Activated naive CD8-positive, alpha-beta T cell treated with anti-CD3 and anti-CD28 coated beads, Interleukin-2, amount 50 U/mL, for 24 hours (primary cell): ENCODE data around the gene RPS5.
"Not testable (repeated sequence)": the region's sequence is repeated elsewhere in the genome, so short reads cannot be mapped to it uniquely, and the experiment has no call there.

Experiments used
- ATAC-seq: fragments of 150-1000 bp; cut with Tn5 transposase; one replicate; pipeline ENCODE4 v1.10.0; 2021
- DNase-seq: peaks from one replicate; pipeline ENCODE4 v3.0.0; 2021
- H3K27ac Mint-ChIP-seq: one replicate; pipeline ENCODE4 v1.8.0; 2021; ENCODE audit warnings: mild to moderate bottlenecking, mixed read lengths
- H3K27me3 Mint-ChIP-seq: one replicate; pipeline ENCODE4 v1.8.0; 2021; ENCODE audit warnings: mixed read lengths
- H3K36me3 Mint-ChIP-seq: one replicate; pipeline ENCODE4 v1.8.0; 2021; ENCODE audit warnings: low read depth, mixed read lengths
- H3K4me1 Mint-ChIP-seq: one replicate; pipeline ENCODE4 v1.8.0; 2021; ENCODE audit warnings: mixed read lengths
- H3K4me3 Mint-ChIP-seq: one replicate; pipeline ENCODE4 v1.8.0; 2021; ENCODE audit warnings: mild to moderate bottlenecking, moderate library complexity, mixed read lengths
- H3K9me3 Mint-ChIP-seq: one replicate; pipeline ENCODE4 v1.8.0; 2021; ENCODE audit warnings: mixed read lengths

Gene RPS5

DNA sequence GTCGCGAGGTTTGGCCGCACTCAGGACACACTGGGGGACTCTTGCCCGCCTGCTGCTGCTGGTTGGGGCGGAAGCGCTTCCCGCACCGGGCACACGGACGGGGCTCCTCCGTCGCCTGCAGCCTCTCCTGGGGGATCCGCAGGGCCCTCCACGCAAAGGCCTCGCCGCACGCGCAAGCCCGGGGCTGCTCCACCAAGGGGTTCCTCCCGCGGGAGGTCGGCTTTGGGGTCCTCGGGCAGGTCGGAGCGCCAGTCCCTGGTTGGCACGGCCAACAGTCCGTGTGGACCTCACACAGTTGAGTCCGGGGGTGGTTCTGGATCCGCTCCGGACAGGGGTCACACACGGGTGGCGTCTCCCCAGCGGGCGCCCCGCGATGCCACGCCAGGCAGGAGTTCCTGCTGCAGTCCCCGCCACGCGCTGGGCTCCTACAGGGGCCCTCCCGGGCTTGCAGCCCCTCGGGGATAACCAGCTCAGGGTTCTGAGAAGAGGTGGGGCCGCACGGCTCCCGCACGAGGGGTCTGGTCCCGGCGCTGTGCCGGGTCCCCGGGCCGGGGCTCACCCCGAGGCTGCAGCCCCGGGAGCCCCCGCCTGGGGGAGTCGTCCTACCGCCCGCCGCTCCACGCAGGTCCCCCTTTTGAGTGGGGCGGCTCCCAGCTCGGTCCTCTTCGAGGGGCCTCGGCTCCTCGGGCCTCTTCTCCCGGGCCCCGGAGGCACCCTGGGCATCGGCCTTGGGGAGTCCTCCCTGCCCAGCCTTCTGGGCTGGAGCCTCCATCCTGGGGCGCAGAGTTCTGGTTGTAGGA lies 18.3 kb upstream of the RPS5 start:
- Mint-ChIP-seq H3K36me3 (peaks cover 1% of the 10 kb centered on the region), H3K9me3 (no peaks in the 10 kb centered on the region), H3K4me1 (no peaks in the 10 kb centered on the region), H3K4me3 (no peak overlapping the region), H3K27ac (no peak overlapping the region), H3K27me3 (no peaks in the 10 kb centered on the region)
- DNase-seq (no peak), ATAC-seq (no peak)

DNA sequence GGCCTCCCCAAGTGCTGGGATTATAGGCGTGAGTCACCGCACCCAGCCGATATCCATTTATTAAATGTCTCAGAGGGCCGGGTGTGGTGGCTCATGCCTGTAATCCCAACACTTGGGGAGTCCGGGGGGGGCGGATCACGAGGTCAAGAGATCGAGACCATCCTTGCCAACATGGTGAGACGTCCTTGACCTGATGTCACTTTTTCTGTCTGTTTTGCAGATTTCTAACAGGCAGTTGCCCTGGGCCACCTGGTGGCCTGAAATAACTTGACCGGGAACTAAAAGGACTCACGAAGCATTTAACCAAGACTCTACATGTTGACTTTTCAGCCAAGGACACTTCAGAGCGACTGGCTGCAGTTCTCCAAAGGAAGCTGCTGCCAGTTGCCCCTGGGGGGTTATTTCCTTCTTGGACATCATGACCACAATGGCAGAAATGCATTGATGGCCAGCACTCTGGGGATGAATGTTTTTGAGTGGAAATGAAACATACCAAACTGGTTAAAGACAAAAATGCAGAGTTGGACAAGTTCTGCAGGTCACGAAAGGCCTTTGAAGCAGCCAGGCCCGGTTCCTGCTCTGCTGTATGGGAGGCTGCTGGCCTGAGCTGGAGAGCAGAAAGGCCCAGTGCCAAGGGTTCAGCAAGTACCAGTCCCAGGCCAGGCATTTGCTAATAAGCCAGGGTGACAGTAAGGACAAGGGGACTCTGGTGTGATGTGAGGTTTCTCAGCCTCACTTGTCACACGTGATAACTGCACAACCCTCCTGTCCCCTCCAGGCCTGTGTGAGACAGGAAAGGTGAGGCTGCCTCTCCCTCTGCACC lies 14.5 kb upstream of the RPS5 start:
- Mint-ChIP-seq H3K4me3 (no peak overlapping the region), H3K4me1 (peaks cover 4% of the 10 kb centered on the region), H3K36me3 (no peaks in the 10 kb centered on the region), H3K27ac (no peak overlapping the region), H3K27me3 (no peaks in the 10 kb centered on the region), H3K9me3 (no peaks in the 10 kb centered on the region)
- ATAC-seq: no peak
- DNase-seq: no peak

DNA sequence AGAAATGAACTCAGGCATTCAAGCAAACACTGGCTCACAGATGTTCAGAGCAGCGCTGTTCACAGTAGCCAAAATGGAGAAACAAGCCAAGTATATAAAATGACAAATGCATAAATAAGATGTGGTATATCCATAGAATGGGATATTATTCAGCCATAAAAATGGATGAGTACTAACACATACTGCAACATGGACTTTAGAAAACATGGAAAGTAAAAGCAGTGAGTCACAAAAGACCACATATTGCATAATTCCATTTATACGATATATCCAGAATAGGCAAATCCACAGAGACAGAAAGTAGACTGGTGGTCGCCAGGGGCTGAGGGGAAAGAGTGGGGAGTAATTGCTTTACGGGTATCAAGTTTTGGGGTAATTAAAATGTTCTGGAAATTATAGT lies 12.9 kb upstream of the RPS5 start:
- no peaks in the 10 kb centered on the region for H3K9me3 Mint-ChIP-seq
- no peaks in the 10 kb centered on the region for H3K27me3 Mint-ChIP-seq
- H3K27ac Mint-ChIP-seq: no peak overlapping the region
- peaks cover 4% of the 10 kb centered on the region for H3K4me1 Mint-ChIP-seq
- no peaks in the 10 kb centered on the region for H3K36me3 Mint-ChIP-seq
- H3K4me3 Mint-ChIP-seq: no peak overlapping the region
- no peak for DNase-seq
- ATAC-seq: no peak

DNA sequence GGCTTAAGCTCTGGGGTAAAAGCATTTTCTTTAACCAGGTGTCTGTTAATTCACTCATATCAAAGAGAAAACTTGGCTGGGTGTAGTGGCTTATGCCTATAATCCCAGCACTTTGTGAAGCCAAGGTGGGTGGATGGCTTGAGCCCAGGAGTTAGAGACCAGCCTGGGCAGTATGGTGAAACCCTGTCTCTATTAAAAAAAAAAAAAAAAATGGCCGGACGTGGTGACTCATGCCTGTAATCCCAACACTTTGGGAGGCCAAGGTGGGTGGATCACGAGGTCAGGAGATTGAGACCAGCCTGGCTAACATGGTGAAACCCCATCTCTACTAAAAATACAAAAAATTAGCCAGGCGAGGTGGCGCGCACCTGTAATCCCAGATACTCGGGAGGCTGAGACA lies 10.3 kb upstream of the RPS5 start:
- H3K9me3 Mint-ChIP-seq, H3K36me3 Mint-ChIP-seq, H3K27me3 Mint-ChIP-seq, H3K4me3 Mint-ChIP-seq, DNase-seq, H3K27ac Mint-ChIP-seq, ATAC-seq: not testable (repeated sequence)
- peaks cover 19% of the 10 kb centered on the region for H3K4me1 Mint-ChIP-seq

DNA sequence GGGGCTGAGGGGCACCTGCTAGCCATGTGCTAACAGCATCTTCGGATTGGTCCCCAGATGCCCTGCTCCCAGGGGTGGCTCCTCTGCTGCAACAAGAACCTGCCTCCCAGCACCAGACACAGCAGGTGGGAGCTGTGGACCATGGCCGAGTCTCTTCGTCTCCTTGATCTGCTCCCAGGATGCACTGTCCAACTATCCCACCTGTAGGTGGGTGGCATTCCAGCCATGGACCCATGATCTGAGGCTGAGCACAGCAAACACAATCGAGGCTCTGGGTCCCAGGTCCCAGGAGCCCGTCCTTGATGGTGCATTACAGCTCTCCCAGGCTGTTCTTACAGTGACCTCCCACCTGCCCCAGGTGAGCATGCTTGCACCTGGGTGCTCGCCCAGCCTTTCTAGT lies 7.8 kb upstream of the RPS5 start:
- Mint-ChIP-seq H3K4me3 (peak overlapping the region; percentile 92), H3K36me3 (no peaks in the 10 kb centered on the region), H3K27ac (peak overlapping the region; percentile 96), H3K27me3 (no peaks in the 10 kb centered on the region), H3K4me1 (peaks cover 28% of the 10 kb centered on the region), H3K9me3 (no peaks in the 10 kb centered on the region)
- ATAC-seq (no peak), DNase-seq (no peak)

DNA sequence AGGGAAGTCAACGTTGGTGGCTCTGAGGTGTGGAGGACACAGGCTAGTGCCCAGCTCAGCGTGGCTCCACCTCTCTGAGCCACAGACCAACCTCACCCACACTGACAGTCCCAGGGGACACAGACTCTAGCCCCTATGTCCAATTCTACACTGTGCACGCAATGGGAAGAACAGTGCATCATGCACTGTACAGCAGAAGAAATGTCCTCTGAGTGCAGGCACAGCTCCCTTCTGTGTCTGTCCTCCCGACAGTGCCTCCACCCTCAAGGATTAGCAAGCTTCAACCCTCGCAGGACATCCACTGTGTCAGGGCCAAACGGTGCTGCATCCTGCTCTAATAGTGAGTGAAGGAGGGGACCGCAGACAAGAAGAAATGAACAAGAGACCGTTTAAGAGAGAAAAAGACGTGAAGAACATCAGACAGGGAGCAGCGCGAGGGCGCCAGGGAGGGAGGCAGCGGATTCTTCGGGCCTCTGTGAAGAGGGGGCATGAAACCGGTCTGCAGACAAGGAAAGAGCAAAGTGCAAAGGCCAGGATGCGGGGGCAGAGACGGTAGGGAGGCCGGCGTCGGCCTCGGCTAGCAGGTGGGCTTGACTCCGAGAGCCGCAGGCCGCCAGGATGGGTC lies 6.9 kb upstream of the RPS5 start:
- Mint-ChIP-seq H3K36me3 (no peaks in the 10 kb centered on the region), H3K27me3 (no peaks in the 10 kb centered on the region), H3K9me3 (no peaks in the 10 kb centered on the region), H3K4me1 (peaks cover 26% of the 10 kb centered on the region), H3K4me3 (peak overlapping the region; percentile 92), H3K27ac (peak overlapping the region; percentile 96)
- DNase-seq: no peak
- no peak for ATAC-seq

DNA sequence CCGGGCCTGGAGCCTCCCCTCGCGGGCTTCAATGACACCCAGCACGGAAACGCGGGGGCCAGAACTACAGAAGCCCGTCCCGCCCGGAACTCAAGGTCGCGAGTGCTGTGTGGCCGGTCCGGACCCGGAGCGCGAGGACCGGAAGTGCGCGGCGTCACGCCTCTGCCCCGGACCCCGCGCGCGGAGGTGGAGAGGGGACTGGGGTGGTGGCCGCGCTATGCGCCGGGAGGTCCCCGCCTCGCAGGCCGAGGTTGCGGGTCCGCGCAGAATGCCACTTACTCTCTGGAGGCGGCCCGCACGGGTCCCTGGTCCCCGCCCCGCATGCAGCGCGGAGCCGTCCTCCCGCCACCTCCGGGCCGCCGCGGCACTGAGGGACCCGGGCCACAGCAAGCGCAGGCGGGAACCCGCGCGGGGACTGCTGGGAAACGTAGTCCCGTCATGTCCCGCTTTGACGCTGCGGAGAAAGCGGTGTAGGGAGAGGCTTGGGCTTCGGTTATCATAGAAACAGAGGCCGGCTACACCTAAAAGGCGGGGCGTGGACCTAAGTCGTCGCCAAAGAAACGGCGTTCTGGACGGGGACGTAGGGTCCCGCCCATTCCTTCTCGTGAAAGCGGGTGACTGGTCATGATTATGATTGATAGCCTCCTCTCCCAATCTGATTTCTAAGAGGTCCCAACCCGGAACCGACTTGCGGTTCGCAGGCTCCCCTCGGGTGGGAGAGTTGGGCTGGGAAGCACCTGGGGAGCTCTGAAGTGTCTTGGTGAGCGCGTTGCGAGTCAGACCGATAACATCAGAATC lies 6.2 kb upstream of the RPS5 start, which contains the start of gene ZNF837:
ZNF837 (minus strand) TSS at position 369 of the 798 bp plus-strand sequence. CDS start 11,698 bp downstream, outside the sequence.
- Mint-ChIP-seq H3K36me3 (no peaks in the 10 kb centered on the region), H3K27me3 (no peaks in the 10 kb centered on the region), H3K4me3 (peak within 1 kb of the TSS; percentile 92)

DNA sequence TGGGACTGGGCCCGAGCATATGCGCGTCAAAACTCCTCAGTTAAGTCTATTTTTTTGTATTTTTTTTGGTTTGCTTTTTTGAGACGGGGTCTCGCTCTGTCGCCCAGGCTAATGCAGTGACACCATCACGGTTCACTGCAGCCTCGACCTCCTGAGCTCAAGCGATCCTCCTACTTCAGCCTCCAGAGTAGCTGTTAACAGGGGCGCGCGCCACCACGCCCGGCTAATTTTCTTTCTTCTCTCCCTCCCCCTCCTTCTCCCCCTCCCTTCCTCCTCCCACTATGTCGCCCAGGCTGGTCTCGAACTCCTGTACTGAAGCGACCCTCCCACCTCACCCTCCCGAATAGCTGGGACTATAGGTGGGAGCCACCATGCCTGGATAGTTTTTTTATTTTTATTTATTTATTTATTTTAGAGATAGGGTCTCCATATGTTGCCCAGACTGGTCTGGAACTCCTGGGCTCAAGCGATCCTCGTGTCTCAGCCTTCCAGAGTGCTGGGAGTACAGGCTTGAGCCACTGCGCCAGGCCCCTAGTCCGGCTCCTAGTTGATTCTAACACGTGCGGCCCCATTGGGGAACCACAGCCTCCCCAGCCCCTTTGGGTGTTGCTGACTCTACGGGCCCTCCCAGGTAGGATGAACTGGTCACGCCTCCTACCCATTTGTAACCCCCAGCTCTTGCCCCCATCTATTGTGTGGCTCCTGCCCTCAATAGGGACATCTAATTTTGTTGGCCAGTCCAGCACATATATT lies 5.4 kb upstream of the RPS5 start:
- Mint-ChIP-seq H3K4me1 (peaks cover 36% of the 10 kb centered on the region), H3K36me3 (no peaks in the 10 kb centered on the region), H3K27me3 (no peaks in the 10 kb centered on the region), H3K4me3 (peak overlapping the region; percentile 92), H3K27ac (peak overlapping the region; percentile 87), H3K9me3 (no peaks in the 10 kb centered on the region)
- DNase-seq: no peak
- no peak for ATAC-seq

More for the DNA sequence above, 6.2 kb upstream of the RPS5 start, which contains the start of gene ZNF837:
- DNase-seq: peak; percentile 95
- peak within 1 kb of the TSS; percentile 96 for H3K27ac Mint-ChIP-seq
- peak; percentile 87 for ATAC-seq
- peaks cover 33% of the 10 kb centered on the region for H3K4me1 Mint-ChIP-seq
- H3K9me3 Mint-ChIP-seq: no peaks in the 10 kb centered on the region

DNA sequence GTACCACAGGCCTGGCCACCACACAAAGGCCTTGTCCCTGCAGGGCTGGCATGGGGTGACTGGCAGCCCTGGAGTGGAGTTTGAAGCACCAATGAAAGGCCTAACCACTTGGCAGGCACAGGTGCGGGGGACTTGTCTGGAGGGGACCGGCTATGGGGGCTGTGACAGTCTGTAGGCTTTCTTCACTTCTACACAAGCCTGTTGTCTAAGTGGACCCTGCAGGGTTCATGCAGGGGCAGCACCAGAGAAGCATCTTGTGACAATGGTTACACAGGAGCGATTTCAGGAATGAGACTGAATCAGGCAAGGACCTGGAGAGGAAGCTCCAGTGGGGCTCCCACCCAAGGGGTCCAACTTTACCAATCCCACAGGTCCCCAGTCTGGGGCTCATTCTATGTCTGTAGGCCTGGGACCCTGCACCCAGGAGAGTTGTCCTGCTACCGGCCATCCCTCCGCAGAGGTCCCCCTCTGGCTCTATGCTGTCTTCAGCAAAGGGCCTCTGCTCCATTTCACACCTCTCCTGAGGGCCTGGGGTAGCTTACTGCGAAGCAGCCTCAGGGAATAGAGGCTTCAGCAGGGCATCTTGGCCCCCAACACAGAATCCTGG lies 4.0 kb upstream of the RPS5 start:
- Mint-ChIP-seq H3K36me3 (peaks cover 13% of the 10 kb centered on the region), H3K27ac (no peak overlapping the region), H3K4me1 (peaks cover 48% of the 10 kb centered on the region), H3K4me3 (peak overlapping the region; percentile 24), H3K27me3 (no peaks in the 10 kb centered on the region), H3K9me3 (no peaks in the 10 kb centered on the region)
- no peak for DNase-seq
- no peak for ATAC-seq

DNA sequence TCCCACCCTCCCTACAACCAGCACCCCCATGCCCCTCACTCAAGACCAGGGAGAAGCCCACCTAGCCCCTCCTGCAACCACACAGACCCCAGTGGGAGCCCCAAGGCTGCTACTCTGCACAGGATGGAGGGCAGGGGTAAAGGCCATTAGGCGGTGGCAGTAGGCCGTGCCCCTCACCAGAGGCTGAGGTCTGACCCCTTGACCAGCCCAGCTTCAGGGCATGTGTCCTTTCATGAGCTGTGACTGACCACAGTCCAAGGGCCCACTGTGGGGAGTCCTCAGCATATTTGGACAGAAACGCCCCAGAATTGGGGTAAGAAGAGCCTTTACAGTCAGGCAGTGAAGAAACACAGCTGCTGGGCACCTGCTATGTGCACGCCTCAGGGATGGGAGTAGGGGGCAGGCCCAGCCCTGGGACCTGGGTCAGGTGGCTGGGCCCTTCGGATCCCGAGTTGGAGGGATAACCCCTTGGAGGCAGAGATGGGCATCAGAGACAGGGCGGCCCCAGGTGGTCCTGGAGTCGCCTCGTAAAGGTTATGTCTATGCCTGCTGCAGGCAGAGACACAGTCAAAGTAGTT lies 1.7 kb upstream of the RPS5 start:
- DNase-seq: no peak
- H3K9me3 Mint-ChIP-seq: no peaks in the 10 kb centered on the region
- H3K27ac Mint-ChIP-seq: peak overlapping the region; percentile 99
- peaks cover 55% of the 10 kb centered on the region for H3K4me1 Mint-ChIP-seq
- peaks cover 29% of the 10 kb centered on the region for H3K36me3 Mint-ChIP-seq
- ATAC-seq: no peak
- H3K27me3 Mint-ChIP-seq: no peaks in the 10 kb centered on the region
- peak overlapping the region; percentile 98 for H3K4me3 Mint-ChIP-seq

DNA sequence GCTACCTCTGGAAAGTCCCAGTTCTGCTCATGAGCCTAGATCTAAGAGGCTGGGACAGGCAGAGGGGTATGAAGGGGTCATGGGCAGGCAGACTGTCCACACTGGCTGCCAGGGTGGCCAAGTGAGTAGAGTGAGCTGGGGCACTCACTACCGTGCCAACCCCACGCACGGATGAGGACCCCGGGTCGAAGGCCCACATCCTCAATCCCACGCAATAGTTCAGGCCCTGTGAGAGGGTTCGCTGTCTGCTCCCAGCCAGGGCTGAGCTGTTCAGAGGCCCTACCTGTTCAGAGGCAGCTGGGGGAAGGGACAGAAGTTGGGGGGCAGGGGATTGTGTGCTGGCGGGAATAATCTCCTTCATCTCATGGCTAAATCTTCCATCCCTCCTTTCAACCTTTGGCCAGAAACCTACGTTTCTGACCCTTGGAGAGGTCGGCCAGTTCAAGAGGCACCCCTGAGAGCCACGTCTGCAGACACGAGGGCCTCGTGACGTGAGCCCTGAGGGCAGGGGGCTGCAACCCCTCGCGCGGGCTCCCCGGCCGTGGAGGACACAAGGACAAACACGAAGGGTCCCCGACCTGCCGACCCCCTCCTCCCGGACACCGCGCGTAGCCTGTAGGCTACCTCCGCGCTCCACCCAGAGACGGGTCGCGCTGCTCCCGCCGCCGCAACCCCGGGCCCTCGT lies 1.0 kb upstream of the RPS5 start:
- Mint-ChIP-seq H3K9me3 (no peaks in the 10 kb centered on the region), H3K36me3 (peaks cover 35% of the 10 kb centered on the region), H3K4me1 (peaks cover 60% of the 10 kb centered on the region), H3K4me3 (peak overlapping the region; percentile 98), H3K27me3 (no peaks in the 10 kb centered on the region), H3K27ac (peak overlapping the region; percentile 99)
- DNase-seq: peak; percentile 49
- no peak for ATAC-seq

DNA sequence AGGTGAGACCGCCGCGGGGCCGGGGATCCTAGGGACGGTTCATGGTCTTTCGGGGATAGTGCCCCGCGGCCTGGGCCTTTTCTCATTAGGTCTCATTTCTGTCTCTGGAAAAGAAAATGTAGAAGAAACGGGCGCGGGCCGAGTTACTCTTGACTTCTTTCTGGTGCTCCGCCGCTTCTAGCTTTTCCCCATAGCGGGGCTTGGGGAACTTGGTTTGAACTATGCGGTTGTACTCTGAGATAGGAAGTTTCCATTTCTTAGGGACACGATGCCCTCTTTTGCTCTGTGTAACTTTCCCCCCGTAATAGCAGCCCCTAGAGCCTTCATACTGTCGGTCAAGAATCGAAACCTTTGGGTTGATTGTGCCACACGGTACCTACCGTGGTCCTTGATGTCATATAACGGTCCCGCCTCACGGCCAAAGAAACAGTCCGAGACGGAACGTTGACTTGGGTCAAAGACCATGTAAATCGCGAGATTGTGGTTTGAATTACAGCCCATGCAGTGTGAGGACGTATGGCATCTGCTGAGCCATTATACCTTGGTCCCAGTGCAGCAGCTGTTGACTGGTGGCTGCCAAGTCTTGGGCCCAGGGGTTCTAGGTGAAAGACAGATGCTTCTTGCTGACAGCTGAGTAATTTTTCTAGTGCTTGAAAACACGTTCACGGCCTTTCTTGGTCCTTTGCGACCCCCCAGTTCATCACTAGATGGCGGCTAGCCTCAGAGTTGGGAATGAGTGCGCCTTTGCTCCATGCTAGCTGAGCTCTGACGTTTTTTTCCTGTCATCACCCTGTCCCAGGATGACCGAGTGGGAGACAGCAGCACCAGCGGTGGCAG lies 487 bp downstream of the RPS5 start:
- Mint-ChIP-seq H3K9me3 (no peaks in the 10 kb centered on the region), H3K36me3 (peaks cover 48% of the 10 kb centered on the region), H3K27ac (peak overlapping the region; percentile 99)

More for the DNA sequence above, 487 bp downstream of the RPS5 start:
- ATAC-seq (no peak), DNase-seq (no peak)
- Mint-ChIP-seq H3K4me1 (peaks cover 57% of the 10 kb centered on the region), H3K27me3 (no peaks in the 10 kb centered on the region), H3K4me3 (peak overlapping the region; percentile 98)
